Peyer's patch (tissue), 4 donors: Measurements from ENCODE around the gene ALDH18A1.

ENCODE experiments used
- CTCF ChIP-seq, 6 experiments: fragments of 450-650 bp in 4 of 6; fragments of 200-600 bp in 2 of 6; sonication (generic) in 1 of 6; IDR thresholded peaks; one replicate each; pipeline ENCODE4 v1.5.1; 2017 to 2019; ENCODE audit warnings: antibody characterized with exemption in 6 of 6, mild to moderate bottlenecking in 3 of 6, moderate library complexity in 1 of 6
- POLR2A ChIP-seq, 2 donors: fragments of 450-650 bp; IDR thresholded peaks; one replicate each; pipeline ENCODE4 v1.5.1; 2017; ENCODE audit warnings: antibody characterized with exemption in 2 of 2, mild to moderate bottlenecking in 2 of 2, moderate library complexity in 2 of 2

- TF ChIP-seq POLR2A (IDR thresholded peaks at IDR 0.05) (peak in 1 of 2 donors; percentile 55), CTCF (IDR thresholded peaks at IDR 0.05) (no peak)
Measured at GRCh38 chr10:95628786-95629185, 27.7 kb downstream of the ALDH18A1 start.
